GM12891 (cell line): ENCODE results near the gene TDRD6.

Source experiments
- DNase-seq: peaks from one replicate; pipeline ENCODE4 v3.0.0; 2011; ENCODE audit warnings: low spot score; ENCODE audit not compliant: insufficient read length
- FAIRE-seq: peaks from 2 replicates; lab custom pipeline; 2011; peaks lifted over from hg19 to GRCh38; lab: Jason Lieb, UNC
- PAX5 ChIP-seq: IDR thresholded peaks from 2 replicates; pipeline ENCODE4 v1.6.1; 2011; ENCODE audit warnings: low read length, moderate library complexity, mild to moderate bottlenecking; ENCODE audit not compliant: insufficient read depth, severe bottlenecking
- POLR2A ChIP-seq: IDR thresholded peaks from 2 replicates; pipeline ENCODE4 v1.6.1; 2011; ENCODE audit warnings: low read depth, low read length, control low read depth
- POLR2AphosphoS5 ChIP-seq: IDR thresholded peaks from 2 replicates; pipeline ENCODE4 v1.6.1; 2011; ENCODE audit warnings: low read depth, low read length, control low read depth
- POU2F2 ChIP-seq: IDR thresholded peaks from 2 replicates; pipeline ENCODE4 v1.6.1; 2011; ENCODE audit warnings: low read depth, mild to moderate bottlenecking, control low read depth, low read length, moderate library complexity
- SPI1 ChIP-seq: IDR thresholded peaks from 2 replicates; pipeline ENCODE4 v1.6.1; 2011; ENCODE audit warnings: low read depth, low read length, control low read depth
- TAF1 ChIP-seq: IDR thresholded peaks from 2 replicates; pipeline ENCODE4 v1.6.1; 2011; ENCODE audit warnings: low read depth, low read length, control low read depth

Gene TDRD6

DNA sequence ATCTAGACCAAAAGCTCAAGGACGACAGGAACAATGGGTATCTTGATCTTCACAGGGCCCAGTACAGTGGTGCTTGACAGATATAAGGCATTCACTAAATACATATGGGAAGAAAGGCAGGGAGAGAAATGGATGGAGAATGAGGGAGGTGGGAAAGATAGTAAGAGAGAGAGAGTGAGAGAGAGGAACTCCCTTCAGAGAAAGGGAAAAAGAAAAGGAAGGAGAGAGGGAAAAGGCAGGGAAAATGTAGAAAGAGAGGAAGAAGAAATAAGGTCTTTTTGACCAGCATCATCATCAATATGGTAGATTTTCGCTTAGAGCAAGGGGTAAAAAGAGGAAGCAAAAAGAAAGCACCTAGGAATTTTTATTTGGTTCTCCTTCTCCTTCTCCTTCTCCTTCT is 58.3 kb downstream of the TDRD6 start:
- TF ChIP-seq POLR2AphosphoS5 (no peak), PAX5 (no peak), SPI1 (no peak), POLR2A (no peak), TAF1 (no peak), POU2F2 (no peak)
- FAIRE-seq (no peak), DNase-seq (no peak)

DNA sequence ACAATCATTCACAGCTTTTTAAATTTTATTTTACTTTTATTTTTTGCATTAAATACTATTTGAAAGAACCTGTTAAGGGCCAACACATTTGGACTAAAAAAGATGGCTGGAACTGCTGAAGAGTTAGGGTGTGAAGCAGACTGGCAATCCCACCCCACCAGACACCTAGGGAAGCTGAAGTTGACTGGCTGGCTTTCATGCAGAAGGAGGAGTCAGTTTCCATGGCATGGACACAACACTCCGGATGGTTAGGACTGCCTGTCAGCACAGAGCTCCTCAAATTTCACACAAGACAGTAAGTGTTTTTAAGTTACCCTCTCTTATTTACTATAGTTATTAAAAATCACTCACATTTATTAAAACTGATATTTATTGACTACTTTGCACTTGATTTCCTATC is 59.0 kb downstream of the TDRD6 start, which contains the start of gene ANKRD66:
Gene ANKRD66 (plus strand): TSS at position 238 of the 400 bp plus-strand sequence. CDS start 5,016 bp downstream, outside the sequence.
- DNase-seq = no peak
- no peak for TF ChIP-seq POU2F2
- FAIRE-seq = no peak

- no peak for DNase-seq
- TF ChIP-seq POU2F2 (no peak), POLR2AphosphoS5 (no peak), PAX5 (no peak), SPI1 (no peak), POLR2A (no peak), TAF1 (no peak)
- no peak for FAIRE-seq
Measured at GRCh38 chr6:46748940-46749503, 61.3 kb downstream of the TDRD6 start.

DNA sequence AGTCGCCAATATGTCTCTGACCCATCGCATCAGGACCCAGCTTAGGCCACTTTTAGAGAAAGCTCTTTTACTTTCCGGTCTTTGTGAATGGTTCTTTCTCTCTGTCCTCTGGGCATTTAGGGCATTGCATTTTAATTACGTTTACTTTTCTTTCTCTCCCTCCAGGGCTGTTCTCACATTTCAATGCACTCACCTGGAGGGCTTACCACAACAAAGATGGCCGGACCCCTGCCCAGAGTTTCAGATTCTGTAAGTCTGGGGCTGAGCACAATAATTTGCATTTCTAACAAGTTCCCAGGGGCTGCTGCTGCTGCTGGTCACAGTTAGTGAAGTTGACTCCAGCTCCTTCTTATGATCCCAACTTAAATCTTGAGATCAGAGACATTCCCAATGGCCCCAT is 62.0 kb downstream of the TDRD6 start:
- no peak for FAIRE-seq
- TF ChIP-seq TAF1 (no peak), POLR2AphosphoS5 (no peak), POU2F2 (no peak), PAX5 (no peak), POLR2A (no peak), SPI1 (no peak)

GRCh38 chr6:46751658-46752057 is 64.0 kb downstream of the TDRD6 start:
- FAIRE-seq = no peak
- TF ChIP-seq SPI1 (no peak), PAX5 (no peak), POLR2A (no peak), POLR2AphosphoS5 (no peak), TAF1 (no peak), POU2F2 (no peak)

More for the DNA sequence above, 62.0 kb downstream of the TDRD6 start:
- no peak for DNase-seq

More at GRCh38 chr6:46751658-46752057, 64.0 kb downstream of the TDRD6 start:
- DNase-seq = no peak
